ENCODE results near the gene TBX15.

- TF ChIP-seq, protein P1, sequence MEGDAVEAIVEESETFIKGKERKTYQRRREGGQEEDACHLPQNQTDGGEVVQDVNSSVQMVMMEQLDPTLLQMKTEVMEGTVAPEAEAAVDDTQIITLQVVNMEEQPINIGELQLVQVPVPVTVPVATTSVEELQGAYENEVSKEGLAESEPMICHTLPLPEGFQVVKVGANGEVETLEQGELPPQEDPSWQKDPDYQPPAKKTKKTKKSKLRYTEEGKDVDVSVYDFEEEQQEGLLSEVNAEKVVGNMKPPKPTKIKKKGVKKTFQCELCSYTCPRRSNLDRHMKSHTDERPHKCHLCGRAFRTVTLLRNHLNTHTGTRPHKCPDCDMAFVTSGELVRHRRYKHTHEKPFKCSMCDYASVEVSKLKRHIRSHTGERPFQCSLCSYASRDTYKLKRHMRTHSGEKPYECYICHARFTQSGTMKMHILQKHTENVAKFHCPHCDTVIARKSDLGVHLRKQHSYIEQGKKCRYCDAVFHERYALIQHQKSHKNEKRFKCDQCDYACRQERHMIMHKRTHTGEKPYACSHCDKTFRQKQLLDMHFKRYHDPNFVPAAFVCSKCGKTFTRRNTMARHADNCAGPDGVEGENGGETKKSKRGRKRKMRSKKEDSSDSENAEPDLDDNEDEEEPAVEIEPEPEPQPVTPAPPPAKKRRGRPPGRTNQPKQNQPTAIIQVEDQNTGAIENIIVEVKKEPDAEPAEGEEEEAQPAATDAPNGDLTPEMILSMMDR (IDR thresholded peaks at IDR 0.05) = no peak
- no peak for TF ChIP-seq POLR2A (IDR thresholded peaks at IDR 0.05)
Observed at GRCh38 chr1:119007339-119007669, 19.2 kb upstream of the TBX15 start.
